Measurements from ENCODE around the gene PLEKHM1.
"Not testable (repeated sequence)": the region's sequence is repeated elsewhere in the genome, so short reads cannot be mapped to it uniquely, and the experiment has no call there.

DNA sequence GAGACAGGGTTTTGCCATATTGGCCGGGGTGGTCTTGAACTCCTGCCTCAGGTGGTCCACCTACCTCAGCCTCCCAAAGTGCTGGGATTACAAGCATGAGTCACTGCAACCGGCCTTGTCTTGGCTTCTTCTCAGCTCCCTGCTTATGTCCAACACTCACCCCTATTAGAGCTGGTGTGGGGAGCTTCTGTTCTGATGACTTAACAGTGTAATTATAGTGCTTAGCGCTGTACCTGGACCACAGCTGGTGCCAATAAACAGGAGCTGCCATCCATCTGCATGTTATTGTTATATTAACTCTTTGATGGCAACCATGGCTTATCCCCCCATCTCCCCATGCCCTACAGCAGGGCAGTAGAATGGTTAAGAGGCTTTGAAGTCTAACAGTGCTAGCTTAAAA, 15.6 kb upstream of the PLEKHM1 start:
- TF ChIP-seq, protein P1, sequence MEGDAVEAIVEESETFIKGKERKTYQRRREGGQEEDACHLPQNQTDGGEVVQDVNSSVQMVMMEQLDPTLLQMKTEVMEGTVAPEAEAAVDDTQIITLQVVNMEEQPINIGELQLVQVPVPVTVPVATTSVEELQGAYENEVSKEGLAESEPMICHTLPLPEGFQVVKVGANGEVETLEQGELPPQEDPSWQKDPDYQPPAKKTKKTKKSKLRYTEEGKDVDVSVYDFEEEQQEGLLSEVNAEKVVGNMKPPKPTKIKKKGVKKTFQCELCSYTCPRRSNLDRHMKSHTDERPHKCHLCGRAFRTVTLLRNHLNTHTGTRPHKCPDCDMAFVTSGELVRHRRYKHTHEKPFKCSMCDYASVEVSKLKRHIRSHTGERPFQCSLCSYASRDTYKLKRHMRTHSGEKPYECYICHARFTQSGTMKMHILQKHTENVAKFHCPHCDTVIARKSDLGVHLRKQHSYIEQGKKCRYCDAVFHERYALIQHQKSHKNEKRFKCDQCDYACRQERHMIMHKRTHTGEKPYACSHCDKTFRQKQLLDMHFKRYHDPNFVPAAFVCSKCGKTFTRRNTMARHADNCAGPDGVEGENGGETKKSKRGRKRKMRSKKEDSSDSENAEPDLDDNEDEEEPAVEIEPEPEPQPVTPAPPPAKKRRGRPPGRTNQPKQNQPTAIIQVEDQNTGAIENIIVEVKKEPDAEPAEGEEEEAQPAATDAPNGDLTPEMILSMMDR (IDR thresholded peaks at IDR 0.05; ENCODE audit: insufficient read depth, low read length) = not testable (repeated sequence)
- not testable (repeated sequence) for TF ChIP-seq POLR2AphosphoS5, GABPA (IDR thresholded peaks at IDR 0.05; ENCODE audit: low read depth)
- TF ChIP-seq, protein P2, sequence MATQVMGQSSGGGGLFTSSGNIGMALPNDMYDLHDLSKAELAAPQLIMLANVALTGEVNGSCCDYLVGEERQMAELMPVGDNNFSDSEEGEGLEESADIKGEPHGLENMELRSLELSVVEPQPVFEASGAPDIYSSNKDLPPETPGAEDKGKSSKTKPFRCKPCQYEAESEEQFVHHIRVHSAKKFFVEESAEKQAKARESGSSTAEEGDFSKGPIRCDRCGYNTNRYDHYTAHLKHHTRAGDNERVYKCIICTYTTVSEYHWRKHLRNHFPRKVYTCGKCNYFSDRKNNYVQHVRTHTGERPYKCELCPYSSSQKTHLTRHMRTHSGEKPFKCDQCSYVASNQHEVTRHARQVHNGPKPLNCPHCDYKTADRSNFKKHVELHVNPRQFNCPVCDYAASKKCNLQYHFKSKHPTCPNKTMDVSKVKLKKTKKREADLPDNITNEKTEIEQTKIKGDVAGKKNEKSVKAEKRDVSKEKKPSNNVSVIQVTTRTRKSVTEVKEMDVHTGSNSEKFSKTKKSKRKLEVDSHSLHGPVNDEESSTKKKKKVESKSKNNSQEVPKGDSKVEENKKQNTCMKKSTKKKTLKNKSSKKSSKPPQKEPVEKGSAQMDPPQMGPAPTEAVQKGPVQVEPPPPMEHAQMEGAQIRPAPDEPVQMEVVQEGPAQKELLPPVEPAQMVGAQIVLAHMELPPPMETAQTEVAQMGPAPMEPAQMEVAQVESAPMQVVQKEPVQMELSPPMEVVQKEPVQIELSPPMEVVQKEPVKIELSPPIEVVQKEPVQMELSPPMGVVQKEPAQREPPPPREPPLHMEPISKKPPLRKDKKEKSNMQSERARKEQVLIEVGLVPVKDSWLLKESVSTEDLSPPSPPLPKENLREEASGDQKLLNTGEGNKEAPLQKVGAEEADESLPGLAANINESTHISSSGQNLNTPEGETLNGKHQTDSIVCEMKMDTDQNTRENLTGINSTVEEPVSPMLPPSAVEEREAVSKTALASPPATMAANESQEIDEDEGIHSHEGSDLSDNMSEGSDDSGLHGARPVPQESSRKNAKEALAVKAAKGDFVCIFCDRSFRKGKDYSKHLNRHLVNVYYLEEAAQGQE (IDR thresholded peaks at IDR 0.05; ENCODE audit: insufficient replicate concordance, low read depth) = not testable (repeated sequence)

All from HL-60 (cell line).